ENCODE data around the gene CYP46A1. TPM values are rescaled to one million over a fixed set of nuclear protein-coding genes. Genes with fewer than 3 reads are reported as not detected.

CYP46A1 gene
- total RNA-seq, 1 experiment from 2014 or later = 0.06 TPM

GRCh38 chr14:99713972-99714371 lies 29.9 kb downstream of the CYP46A1 start:
- DNase-seq (ENCODE audit: low read depth) = no peak

GRCh38 chr14:99715266-99716000 lies 31.3 kb downstream of the CYP46A1 start:
- no peak for DNase-seq (ENCODE audit: low read depth)

DNA sequence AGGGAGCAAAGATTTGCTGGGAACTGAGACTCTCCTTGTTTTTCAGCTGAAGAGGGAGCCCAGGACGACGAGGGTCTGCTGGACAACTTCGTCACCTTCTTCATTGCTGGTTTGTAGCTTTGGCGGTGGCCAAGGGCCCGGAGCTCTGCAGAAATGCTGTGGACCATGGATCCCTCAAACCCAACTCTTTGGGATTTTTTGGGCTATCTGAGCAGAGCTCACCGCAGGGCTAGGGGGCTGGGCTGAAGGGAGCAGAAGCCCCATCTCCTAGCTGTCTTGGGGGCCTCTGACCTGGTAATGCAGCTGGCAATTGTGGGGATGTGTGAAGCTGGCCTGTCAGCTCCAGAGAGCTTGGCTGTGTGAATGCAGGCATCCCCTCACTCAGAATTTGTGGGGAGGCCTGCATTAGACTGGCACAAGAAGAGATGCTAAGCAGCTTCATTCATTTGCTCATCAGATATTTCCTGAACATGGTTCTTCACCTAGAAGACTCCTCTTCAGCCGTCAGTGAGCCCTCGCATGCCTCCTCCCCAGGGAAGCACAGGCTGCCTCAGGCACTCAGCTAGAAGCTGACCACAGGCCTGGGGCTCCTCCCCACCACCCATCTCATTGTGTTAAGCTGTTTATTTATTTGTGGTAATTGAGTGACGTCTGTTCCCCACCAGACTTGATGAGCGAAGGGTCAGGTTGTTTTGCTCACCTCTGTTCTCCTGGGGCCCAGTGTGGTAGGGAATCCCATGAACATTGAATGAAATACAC lies 32.2 kb downstream of the CYP46A1 start:
- peak; percentile 13 for DNase-seq (ENCODE audit: low read depth)

DNA sequence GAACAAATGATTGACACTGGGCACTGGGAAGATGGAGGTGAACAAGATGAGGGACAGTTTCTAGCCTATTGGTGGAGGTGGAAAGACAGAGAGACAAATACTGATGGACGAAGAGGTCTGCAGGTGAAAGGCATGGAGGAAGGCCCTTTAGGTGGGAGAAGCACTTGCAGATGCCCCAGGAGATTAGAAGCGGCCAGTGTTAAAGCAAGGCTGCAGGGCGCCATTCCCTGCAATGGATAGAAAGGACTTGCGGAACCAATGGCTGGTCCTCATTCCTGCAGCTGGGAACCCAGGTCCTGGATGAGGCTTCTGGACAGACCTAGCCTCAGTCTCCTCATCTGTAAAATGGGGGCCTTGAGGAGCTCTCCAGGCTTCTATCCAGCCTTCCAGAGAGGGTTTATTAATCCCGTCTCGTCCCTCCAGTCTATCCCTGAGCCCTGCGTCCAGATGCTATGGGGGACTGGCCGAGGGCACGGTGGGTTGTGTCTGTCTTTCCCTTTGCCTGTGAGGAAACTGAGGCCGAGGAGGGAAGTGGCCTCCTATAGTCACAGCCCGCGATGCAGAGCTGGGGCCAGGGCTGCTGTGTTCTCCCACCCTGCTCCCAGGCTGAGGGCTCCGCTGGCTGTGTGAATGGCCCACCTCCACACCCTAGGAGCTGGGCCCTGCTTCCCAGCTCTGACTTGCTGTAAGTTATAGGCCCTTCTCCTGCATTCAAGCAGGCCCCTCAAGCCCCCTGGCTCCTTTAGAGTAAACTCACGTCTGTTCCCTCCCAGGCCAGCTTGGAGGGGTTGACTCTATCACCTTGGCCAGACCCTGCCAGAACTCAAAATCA lies 33.0 kb downstream of the CYP46A1 start:
- no peak for DNase-seq (ENCODE audit: low read depth)

GRCh38 chr14:99717682-99718013 lies 33.5 kb downstream of the CYP46A1 start:
- DNase-seq (ENCODE audit: low read depth) = no peak

- DNase-seq (ENCODE audit: low read depth) = peak; percentile 3
Observed at GRCh38 chr14:99718031-99718810, 34.1 kb downstream of the CYP46A1 start.

- DNase-seq (ENCODE audit: low read depth) = no peak
Observed at GRCh38 chr14:99718811-99719192, 34.7 kb downstream of the CYP46A1 start.

GRCh38 chr14:99720941-99721791 lies 37.1 kb downstream of the CYP46A1 start:
- no peak for DNase-seq (ENCODE audit: low read depth)

DNA sequence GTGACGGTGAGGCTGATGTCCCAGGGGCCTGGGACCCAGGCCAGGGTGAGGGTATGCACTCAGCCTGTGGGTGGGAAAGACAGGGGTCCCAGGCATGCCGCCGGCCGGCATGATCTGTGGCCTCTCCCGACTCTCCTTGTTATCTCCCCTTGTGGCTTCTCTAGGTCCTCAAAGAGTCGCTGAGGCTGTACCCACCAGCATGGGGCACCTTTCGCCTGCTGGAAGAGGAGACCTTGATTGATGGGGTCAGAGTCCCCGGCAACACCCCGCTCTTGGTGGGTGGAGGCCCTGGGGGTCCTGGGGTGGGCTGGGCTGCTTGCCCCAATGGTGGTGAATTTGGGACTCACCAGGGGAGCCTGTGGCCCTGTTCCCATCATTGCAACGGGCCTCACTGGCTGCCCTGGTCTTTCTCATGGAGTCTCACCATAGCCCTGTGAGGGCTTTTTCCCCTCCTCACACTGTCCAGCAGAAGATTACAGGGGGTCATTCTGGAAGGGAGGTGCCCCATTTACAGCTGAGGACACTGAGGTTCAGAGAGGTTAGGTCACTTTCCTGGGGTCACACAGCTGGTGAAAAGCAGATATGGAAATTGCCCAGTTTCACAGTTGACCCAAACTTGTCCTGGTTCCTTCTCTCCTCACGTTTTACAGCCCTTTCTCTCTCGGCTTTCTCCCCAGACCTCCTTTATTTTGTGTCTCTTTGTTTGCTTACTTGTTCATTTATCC lies 37.9 kb downstream of the CYP46A1 start:
- no peak for DNase-seq (ENCODE audit: low read depth)

- DNase-seq (ENCODE audit: low read depth) = no peak
Observed at GRCh38 chr14:99722741-99723140, 38.6 kb downstream of the CYP46A1 start.

DNA sequence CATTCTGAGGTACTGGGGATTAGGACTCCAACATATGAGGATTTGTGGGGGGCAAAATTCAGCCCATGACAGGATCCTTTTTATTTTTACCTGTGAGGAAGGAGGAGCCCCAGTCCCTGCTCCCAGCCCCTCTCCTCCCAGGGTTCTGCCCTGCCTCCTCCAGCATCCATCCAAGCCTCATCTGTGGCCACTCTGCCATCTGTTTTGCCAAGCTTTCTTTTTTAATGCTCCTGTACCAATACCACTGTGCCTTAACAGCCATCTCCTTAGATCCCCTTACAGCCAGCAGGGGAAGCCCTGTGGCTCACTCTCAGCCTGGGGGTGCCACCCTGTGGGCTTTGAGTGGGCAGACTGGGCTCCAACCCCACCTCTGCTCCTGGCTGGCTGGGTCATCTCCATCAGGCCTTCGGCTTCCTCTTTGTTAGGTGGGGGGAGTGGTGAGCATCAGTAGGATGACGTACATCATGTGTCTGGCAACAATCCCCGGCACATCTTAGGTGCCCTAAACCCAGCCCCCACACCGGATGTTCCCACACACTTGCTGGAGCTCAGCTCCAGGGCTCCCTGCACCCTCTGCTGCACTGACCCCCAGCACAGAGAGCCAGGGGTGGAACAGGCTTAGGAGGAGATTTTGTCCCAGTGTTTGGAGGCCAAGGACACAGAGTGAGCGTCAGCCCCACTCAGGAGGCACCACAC lies 40.2 kb downstream of the CYP46A1 start:
- peak; percentile 61 for DNase-seq (ENCODE audit: low read depth)

GRCh38 chr14:99724939-99725773 lies 41.1 kb downstream of the CYP46A1 start:
- DNase-seq (ENCODE audit: low read depth) = peak; percentile 2

GRCh38 chr14:99725774-99726537 lies 41.9 kb downstream of the CYP46A1 start:
- DNase-seq (ENCODE audit: low read depth) = peak; percentile 2

- DNase-seq (ENCODE audit: low read depth) = peak; percentile 3
Observed at GRCh38 chr14:99726538-99727095, 42.5 kb downstream of the CYP46A1 start.

- DNase-seq (ENCODE audit: low read depth) = peak; percentile 1
Observed at GRCh38 chr14:99727096-99727870, 43.2 kb downstream of the CYP46A1 start.

DNA sequence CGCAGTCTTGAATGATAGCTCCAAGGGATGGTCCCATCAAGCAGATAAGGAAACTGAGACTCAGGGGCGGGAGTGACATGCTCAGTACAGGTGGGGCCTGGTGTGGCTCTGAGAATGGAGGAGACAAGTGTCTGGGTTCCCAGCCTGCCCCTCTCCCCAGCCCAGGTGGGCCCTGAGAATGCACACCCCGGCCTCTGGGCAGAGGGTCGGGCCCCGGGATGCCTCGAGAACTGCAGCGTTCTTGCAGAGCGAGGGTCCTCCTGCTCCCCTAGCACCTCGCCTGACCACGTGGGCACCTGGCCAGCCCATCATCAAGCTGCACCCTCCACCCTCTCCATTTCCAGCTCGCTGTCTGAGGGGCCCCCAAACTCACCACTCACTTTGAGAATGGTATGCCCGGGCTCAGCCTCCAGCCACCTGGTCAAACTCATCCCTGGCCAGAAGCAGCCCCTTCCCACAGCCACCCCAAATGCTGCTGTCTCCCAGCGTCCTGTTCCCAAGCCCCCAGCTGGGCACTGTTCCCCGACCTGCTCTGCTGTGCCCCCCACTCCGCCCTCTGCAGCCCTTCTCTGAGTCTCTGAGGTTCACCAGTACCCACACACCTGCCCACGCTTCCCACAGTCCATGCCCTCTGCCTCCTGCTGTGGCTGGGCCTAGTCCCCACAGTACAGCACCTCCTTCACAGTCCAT lies 44.3 kb downstream of the CYP46A1 start:
- peak; percentile 0 for DNase-seq (ENCODE audit: low read depth)
